Mesendoderm (in vitro differentiated cells): ENCODE measurements around the gene MROH2A.

Experiments used
- DNase-seq: peaks from one replicate; pipeline ENCODE4 v3.0.0; 2013
- H2AK5ac ChIP-seq: 2 replicates; pipeline ENCODE4 v1.6.1; 2013; ENCODE audit warnings: low read length, inconsistent platforms
- H2BK120ac ChIP-seq: 2 replicates; pipeline ENCODE4 v1.6.1; 2013; ENCODE audit warnings: low read depth, mild to moderate bottlenecking, low read length, moderate library complexity, mixed read lengths
- H2BK15ac ChIP-seq: replicated peaks from 2 replicates; pipeline ENCODE4 v1.6.1; 2013; ENCODE audit warnings: low read depth, mild to moderate bottlenecking, moderate library complexity
- H2BK5ac ChIP-seq: 2 replicates; pipeline ENCODE4 v1.6.1; 2013; ENCODE audit warnings: low read length, inconsistent platforms
- H3K18ac ChIP-seq: 2 replicates; pipeline ENCODE4 v1.6.1; 2013; ENCODE audit warnings: mild to moderate bottlenecking, low read length, mixed read lengths
- H3K23ac ChIP-seq: one replicate; pipeline ENCODE4 v1.6.1; 2013; ENCODE audit warnings: low read length
- H3K27ac ChIP-seq: 2 replicates; pipeline ENCODE4 v1.5.1; 2013; ENCODE audit warnings: low read depth, mild to moderate bottlenecking, inconsistent platforms, low read length, moderate library complexity
- H3K27me3 ChIP-seq: 2 replicates; pipeline ENCODE4 v1.6.1; 2013; ENCODE audit warnings: low read length, control low read depth, mild to moderate bottlenecking, inconsistent platforms; ENCODE audit not compliant: insufficient read depth, poor library complexity
- H3K36me3 ChIP-seq: 2 replicates; pipeline ENCODE4 v1.6.1; 2013; ENCODE audit warnings: low read length, inconsistent platforms; ENCODE audit not compliant: control insufficient read depth, insufficient read depth
- H3K4ac ChIP-seq: one replicate; pipeline ENCODE4 v1.6.1; 2013; ENCODE audit warnings: low read depth, mild to moderate bottlenecking, low read length, moderate library complexity
- H3K4me1 ChIP-seq: 2 replicates; pipeline ENCODE4 v1.6.1; 2013; ENCODE audit warnings: low read depth, low read length, inconsistent platforms; ENCODE audit not compliant: control insufficient read depth
- H3K4me2 ChIP-seq: 2 replicates; pipeline ENCODE4 v1.6.1; 2013; ENCODE audit warnings: low read length
- H3K4me3 ChIP-seq: 2 replicates; pipeline ENCODE4 v1.5.1; 2013; ENCODE audit warnings: mild to moderate bottlenecking, low read length
- H3K56ac ChIP-seq: one replicate; pipeline ENCODE4 v1.6.1; 2013; ENCODE audit warnings: low read length
- H3K79me1 ChIP-seq: 2 replicates; pipeline ENCODE4 v1.6.1; 2013; ENCODE audit warnings: low read length, inconsistent platforms
- H3K79me2 ChIP-seq: 2 replicates; pipeline ENCODE4 v1.6.1; 2013; ENCODE audit warnings: mild to moderate bottlenecking, low read length; ENCODE audit not compliant: control insufficient read depth, insufficient read depth
- H3K9ac ChIP-seq: 2 replicates; pipeline ENCODE4 v1.6.1; 2013; ENCODE audit warnings: low read length, inconsistent platforms
- H4K5ac ChIP-seq: one replicate; pipeline ENCODE4 v1.6.1; 2013; ENCODE audit warnings: low read length
- H4K8ac ChIP-seq: one replicate; pipeline ENCODE4 v1.6.1; 2013; ENCODE audit warnings: low read depth, mild to moderate bottlenecking, control low read depth, low read length, moderate library complexity
- WGBS: extraction: QIAGEN DNeasy Blood & Tissue Kit; methylation state at CpG from one replicate; pipeline ENCODE4 v1.1.7; 2013; ENCODE audit warnings: low lambda C conversion rate, missing lambda C conversion rate; ENCODE audit not compliant: insufficient coverage; ENCODE audit errors: extremely low coverage; 5-methylcytosine and 5-hydroxymethylcytosine counted together

Gene MROH2A

DNA sequence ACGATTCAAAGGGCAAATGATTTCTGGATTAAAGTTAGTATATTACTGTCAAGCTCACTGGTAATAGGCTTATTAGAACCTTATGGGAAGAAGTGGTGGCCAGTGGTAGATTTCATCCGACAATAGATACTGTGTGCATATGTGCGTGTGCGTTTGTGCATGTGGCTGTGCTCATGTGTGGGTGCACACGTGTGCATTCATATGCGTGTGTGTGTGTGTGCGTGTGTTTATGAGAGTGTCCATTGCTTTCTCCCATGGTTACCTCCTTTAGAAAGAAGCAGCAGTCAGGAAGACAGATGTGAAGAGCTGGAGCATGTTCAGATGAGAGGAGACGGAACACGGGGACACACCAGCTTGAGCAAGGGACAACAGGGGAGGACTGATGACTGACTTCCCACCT, 8.9 kb upstream of the MROH2A start:
- H3K36me3 ChIP-seq = no peaks in the 10 kb centered on the region

DNA sequence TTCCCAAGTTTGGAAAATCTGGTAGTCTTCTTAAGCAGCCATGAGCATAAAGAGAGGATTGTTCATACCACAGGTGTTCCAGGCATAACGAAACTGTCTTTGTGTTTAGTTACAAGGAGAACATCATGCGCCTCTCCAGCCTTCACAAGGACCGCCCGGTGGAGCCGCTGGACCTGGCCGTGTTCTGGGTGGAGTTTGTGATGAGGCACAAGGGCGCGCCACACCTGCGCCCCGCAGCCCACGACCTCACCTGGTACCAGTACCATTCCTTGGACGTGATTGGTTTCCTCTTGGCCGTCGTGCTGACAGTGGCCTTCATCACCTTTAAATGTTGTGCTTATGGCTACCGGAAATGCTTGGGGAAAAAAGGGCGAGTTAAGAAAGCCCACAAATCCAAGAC, 6.0 kb upstream of the MROH2A start:
- Histone ChIP-seq H3K4me2 (no peak overlapping the region), H3K56ac (no peak overlapping the region), H2AK5ac (no peak overlapping the region), H3K36me3 (no peaks in the 10 kb centered on the region), H3K4me1 (no peaks in the 10 kb centered on the region), H4K5ac (no peak overlapping the region), H3K27me3 (no peaks in the 10 kb centered on the region), H2BK15ac (no peak overlapping the region), H3K27ac (no peak overlapping the region), H2BK5ac (no peak overlapping the region), H4K8ac (no peak overlapping the region), H3K4ac (no peak overlapping the region), H3K79me2 (no peaks in the 10 kb centered on the region), H3K4me3 (no peak overlapping the region), H3K79me1 (no peaks in the 10 kb centered on the region), H3K23ac (no peak overlapping the region), H3K18ac (no peak overlapping the region), H2BK120ac (no peak overlapping the region), H3K9ac (no peak overlapping the region)
- WGBS = no CpG with 5 or more reads among the region's 16 CpGs
- no peak for DNase-seq

More for the DNA sequence above, 8.9 kb upstream of the MROH2A start:
- H3K4me2 ChIP-seq = no peak overlapping the region
- no peaks in the 10 kb centered on the region for H3K4me1 ChIP-seq
- H3K9ac ChIP-seq = no peak overlapping the region
- WGBS = no CpG with 5 or more reads among the region's 9 CpGs
- H3K79me2 ChIP-seq = no peaks in the 10 kb centered on the region
- H4K5ac ChIP-seq = no peak overlapping the region
- no peak overlapping the region for H2BK5ac ChIP-seq
- H2BK120ac ChIP-seq = no peak overlapping the region
- H4K8ac ChIP-seq = no peak overlapping the region
- H3K4me3 ChIP-seq = no peak overlapping the region
- H3K18ac ChIP-seq = no peak overlapping the region
- no peaks in the 10 kb centered on the region for H3K79me1 ChIP-seq
- no peak for DNase-seq
- no peak overlapping the region for H3K23ac ChIP-seq
- H2AK5ac ChIP-seq = no peak overlapping the region
- H3K56ac ChIP-seq = no peak overlapping the region
- no peak overlapping the region for H2BK15ac ChIP-seq
- H3K4ac ChIP-seq = no peak overlapping the region
- H3K27me3 ChIP-seq = no peaks in the 10 kb centered on the region
- H3K27ac ChIP-seq = no peak overlapping the region

DNA sequence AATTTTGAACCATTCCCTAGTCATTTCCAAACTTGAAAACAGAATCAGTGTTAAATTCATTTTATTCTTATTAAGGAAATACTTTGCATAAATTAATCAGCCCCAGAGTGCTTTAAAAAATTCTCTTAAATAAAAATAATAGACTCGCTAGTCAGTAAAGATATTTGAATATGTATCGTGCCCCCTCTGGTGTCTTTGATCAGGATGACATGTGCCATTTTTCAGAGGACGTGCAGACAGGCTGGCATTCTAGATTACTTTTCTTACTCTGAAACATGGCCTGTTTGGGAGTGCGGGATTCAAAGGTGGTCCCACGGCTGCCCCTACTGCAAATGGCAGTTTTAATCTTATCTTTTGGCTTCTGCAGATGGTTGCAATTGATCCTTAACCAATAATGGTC, 5.5 kb upstream of the MROH2A start:
- H2BK120ac ChIP-seq = no peak overlapping the region
- no peak overlapping the region for H2BK15ac ChIP-seq
- H3K9ac ChIP-seq = no peak overlapping the region
- H3K23ac ChIP-seq = no peak overlapping the region
- no peaks in the 10 kb centered on the region for H3K27me3 ChIP-seq
- H3K36me3 ChIP-seq = no peaks in the 10 kb centered on the region
- H4K8ac ChIP-seq = no peak overlapping the region
- H2AK5ac ChIP-seq = no peak overlapping the region
- no peak overlapping the region for H3K18ac ChIP-seq
- H3K4me1 ChIP-seq = no peaks in the 10 kb centered on the region
- WGBS = no CpG with 5 or more reads among the region's 5 CpGs
- no peak overlapping the region for H2BK5ac ChIP-seq
- no peak overlapping the region for H3K27ac ChIP-seq
- no peak overlapping the region for H3K4me2 ChIP-seq
- no peaks in the 10 kb centered on the region for H3K79me2 ChIP-seq
- no peak for DNase-seq
- H3K79me1 ChIP-seq = no peaks in the 10 kb centered on the region
- H4K5ac ChIP-seq = no peak overlapping the region
- no peak overlapping the region for H3K56ac ChIP-seq
- H3K4me3 ChIP-seq = no peak overlapping the region
- H3K4ac ChIP-seq = no peak overlapping the region

DNA sequence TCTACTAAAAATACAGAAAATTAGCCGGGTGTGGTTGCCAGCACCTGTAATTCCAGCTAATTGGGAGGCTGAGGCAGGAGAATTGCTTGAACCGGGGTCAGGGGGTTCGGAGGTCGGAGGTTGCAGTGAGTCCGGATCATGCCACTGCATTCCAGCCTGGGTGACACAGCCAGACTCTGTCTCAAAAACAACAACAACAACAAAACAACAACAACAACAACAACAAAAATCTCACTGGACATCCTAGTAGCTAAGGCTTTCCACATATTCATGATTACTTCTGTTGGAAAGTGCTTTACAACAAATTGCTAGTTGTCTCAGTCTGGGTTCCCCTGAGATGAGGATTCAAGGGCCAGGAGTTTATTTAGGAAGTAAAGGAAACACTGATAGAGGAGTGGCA, 4.3 kb upstream of the MROH2A start:
- Histone ChIP-seq H4K8ac (no peak overlapping the region), H3K79me1 (no peaks in the 10 kb centered on the region), H3K36me3 (no peaks in the 10 kb centered on the region), H2BK5ac (no peak overlapping the region), H2BK120ac (no peak overlapping the region), H3K27me3 (no peaks in the 10 kb centered on the region), H3K4ac (no peak overlapping the region), H4K5ac (no peak overlapping the region), H2BK15ac (no peak overlapping the region), H3K56ac (no peak overlapping the region), H3K27ac (no peak overlapping the region), H3K4me2 (no peak overlapping the region), H3K18ac (no peak overlapping the region), H2AK5ac (no peak overlapping the region), H3K23ac (no peak overlapping the region), H3K9ac (no peak overlapping the region), H3K79me2 (no peaks in the 10 kb centered on the region), H3K4me3 (no peak overlapping the region), H3K4me1 (no peaks in the 10 kb centered on the region)
- no CpG with 5 or more reads among the region's 5 CpGs for WGBS
- no peak for DNase-seq

DNA sequence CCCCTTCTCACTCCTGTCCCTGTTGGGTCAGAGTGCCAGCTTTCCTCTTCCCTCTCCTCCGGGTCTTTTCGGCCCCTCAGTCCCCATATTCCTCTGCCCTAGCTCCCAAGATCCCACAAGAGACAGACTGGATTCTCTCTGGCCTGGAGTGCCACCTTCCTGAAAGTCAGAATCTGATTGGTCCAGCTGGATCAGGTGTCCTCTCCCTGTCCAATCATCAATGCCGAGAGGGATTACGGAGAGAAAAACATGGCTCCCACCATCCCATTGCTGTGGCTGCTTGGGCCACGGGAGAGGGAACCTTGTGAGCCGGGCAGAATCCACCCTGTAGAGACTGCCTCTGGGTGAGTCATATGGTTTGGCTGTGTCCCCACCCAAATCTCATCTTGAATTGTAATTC, 2.7 kb upstream of the MROH2A start:
- Histone ChIP-seq H2BK120ac (no peak overlapping the region), H2BK15ac (no peak overlapping the region), H3K79me1 (no peaks in the 10 kb centered on the region), H3K4me1 (no peaks in the 10 kb centered on the region), H3K18ac (no peak overlapping the region), H3K27ac (no peak overlapping the region), H3K56ac (no peak overlapping the region), H3K27me3 (no peaks in the 10 kb centered on the region), H4K5ac (no peak overlapping the region), H4K8ac (no peak overlapping the region), H2BK5ac (no peak overlapping the region), H3K4me2 (no peak overlapping the region), H3K9ac (no peak overlapping the region), H2AK5ac (no peak overlapping the region), H3K23ac (no peak overlapping the region), H3K4ac (no peak overlapping the region), H3K36me3 (no peaks in the 10 kb centered on the region), H3K79me2 (no peaks in the 10 kb centered on the region), H3K4me3 (no peak overlapping the region)
- no peak for DNase-seq
- no CpG with 5 or more reads among the region's 6 CpGs for WGBS

DNA sequence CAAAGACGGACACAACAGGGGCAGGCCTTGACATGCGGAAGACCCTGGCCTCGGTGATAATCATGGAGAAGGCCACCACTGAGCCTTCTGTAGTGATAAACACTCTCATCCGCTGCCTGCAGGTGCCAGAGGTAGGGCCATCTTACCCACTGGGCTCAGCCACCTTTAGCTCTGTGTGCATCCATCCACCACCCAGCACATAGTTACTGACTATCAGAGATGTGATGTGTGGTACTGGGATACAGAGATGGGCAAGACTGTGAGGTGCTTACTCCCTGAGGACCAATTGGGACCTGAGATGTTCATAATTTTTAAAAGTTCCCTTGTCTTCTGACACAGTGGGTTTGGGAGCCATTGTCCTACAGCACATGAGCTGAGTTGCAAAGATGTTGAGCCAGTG, 1.6 kb downstream of the MROH2A start:
- no CpG with 5 or more reads among the region's 4 CpGs for WGBS
- Histone ChIP-seq H3K4me2 (no peak overlapping the region), H2BK120ac (no peak overlapping the region), H4K5ac (no peak overlapping the region), H3K9ac (no peak overlapping the region), H3K4me3 (no peak overlapping the region), H3K79me1 (no peaks in the 10 kb centered on the region), H3K4me1 (no peaks in the 10 kb centered on the region), H3K18ac (no peak overlapping the region), H3K4ac (no peak overlapping the region), H2AK5ac (no peak overlapping the region), H3K56ac (no peak overlapping the region), H3K79me2 (no peaks in the 10 kb centered on the region), H3K27ac (no peak overlapping the region), H3K27me3 (no peaks in the 10 kb centered on the region), H3K36me3 (no peaks in the 10 kb centered on the region), H2BK15ac (no peak overlapping the region), H2BK5ac (no peak overlapping the region), H3K23ac (no peak overlapping the region), H4K8ac (no peak overlapping the region)
- no peak for DNase-seq
